Uterus (tissue), 4 donors: ENCODE data around the gene NRG3. TPM values are rescaled to one million over a fixed set of nuclear protein-coding genes. Genes with fewer than 3 reads are reported as not detected.

ENCODE experiments used
- DNase-seq, 2 donors: peaks; one replicate each; pipeline ENCODE4 v3.0.0-alpha.2; 2019 to 2020
- H3K27ac ChIP-seq, 2 donors: fragments of 200-600 bp; sonication (generic); 1 replicate in 1 of 2; 2 replicates in 1 of 2; pipeline ENCODE4 v1.5.1; 2016 to 2018
- H3K27me3 ChIP-seq, 2 donors: fragments of 200-600 bp; sonication (generic); one replicate each; pipeline ENCODE4 v1.5.1; 2018 to 2019; ENCODE audit warnings: control low read depth in 1 of 2
- H3K36me3 ChIP-seq, 2 donors: fragments of 200-600 bp; sonication (generic); one replicate each; pipeline ENCODE4 v1.5.1; 2019; ENCODE audit warnings: control low read depth in 1 of 2
- H3K4me1 ChIP-seq, 2 donors: fragments of 200-600 bp; sonication (generic); one replicate each; pipeline ENCODE4 v1.5.1; 2018 to 2019; ENCODE audit warnings: control low read depth in 1 of 2
- H3K4me3 ChIP-seq, 2 donors: fragments of 200-600 bp; sonication (generic); 1 replicate in 1 of 2; 2 replicates in 1 of 2; pipeline ENCODE4 v1.5.1; 2018 to 2019; ENCODE audit warnings: mild to moderate bottlenecking in 1 of 2
- H3K9me3 ChIP-seq, 2 donors: fragments of 200-600 bp; sonication (generic); one replicate each; pipeline ENCODE4 v1.5.1; 2019; ENCODE audit warnings: control low read depth in 1 of 2
- CTCF ChIP-seq, 4 experiments: fragments of 200-600 bp in 2 of 4; fragments of 450-650 bp in 2 of 4; sonication (generic) in 2 of 4; IDR thresholded peaks; one replicate each; pipeline ENCODE4 v1.5.1; 2016 to 2019; ENCODE audit warnings: antibody characterized with exemption in 4 of 4, mild to moderate bottlenecking in 2 of 4, moderate library complexity in 1 of 4
- POLR2A ChIP-seq, 2 donors: fragments of 450-650 bp; IDR thresholded peaks; one replicate each; pipeline ENCODE4 v1.6.1; 2016; ENCODE audit warnings: antibody characterized with exemption in 2 of 2, mild to moderate bottlenecking in 1 of 2, moderate library complexity in 1 of 2
- intact Hi-C: fragments of 100-400 bp; cut with DNase I; formaldehyde crosslinking; loops from one replicate; pipeline ENCODE4 v1.15.1; 2023; ENCODE audit warnings: low total_unique reads
- total RNA-seq, 4 donors: library from RNA; depleted of rRNA in 3 of 4; stranded (reverse); fragments of >200 nt in 3 of 4; gene quantifications; one replicate each; pipeline versions ENCODE4 v1.1.0 to v1.2.4, GENCODE V29; 2014 to 2023
- donor health status: DM: yes; HTN: yes; CAD: no.

NRG3 gene
- total RNA-seq, 4 donors from 2014 or later = 0.27 to 1.0 TPM; not detected in 2

- TF ChIP-seq CTCF (IDR thresholded peaks at IDR 0.05) (no peak), POLR2A (IDR thresholded peaks at IDR 0.05) (no peak)
- Histone ChIP-seq H3K36me3 (no peaks in the 10 kb centered on the region), H3K9me3 (no peaks in the 10 kb centered on the region), H3K4me3 (no peak overlapping the region), H3K27me3 (no peaks in the 10 kb centered on the region), H3K27ac (no peak overlapping the region), H3K4me1 (no peaks in the 10 kb centered on the region)
- intact Hi-C loops = no loop called here
- no peak for DNase-seq
These were observed 296.9 kb downstream of the NRG3 start for GRCh38 chr10:82171899-82172298.

GRCh38 chr10:82176587-82176986, 301.6 kb downstream of the NRG3 start:
- no peaks in the 10 kb centered on the region for H3K36me3 ChIP-seq
- no peak overlapping the region for H3K4me3 ChIP-seq
- TF ChIP-seq CTCF (IDR thresholded peaks at IDR 0.05) = no peak
- no peak for TF ChIP-seq POLR2A (IDR thresholded peaks at IDR 0.05)
- no peaks in the 10 kb centered on the region for H3K9me3 ChIP-seq
- intact Hi-C loops = no loop called here
- H3K27ac ChIP-seq = no peak overlapping the region
- H3K27me3 ChIP-seq = no peaks in the 10 kb centered on the region
- DNase-seq = no peak
- no peaks in the 10 kb centered on the region for H3K4me1 ChIP-seq

- Histone ChIP-seq H3K4me1 (no peaks in the 10 kb centered on the region), H3K27me3 (no peaks in the 10 kb centered on the region), H3K9me3 (no peaks in the 10 kb centered on the region), H3K36me3 (no peaks in the 10 kb centered on the region), H3K4me3 (no peak overlapping the region), H3K27ac (no peak overlapping the region)
- TF ChIP-seq POLR2A (IDR thresholded peaks at IDR 0.05) (no peak), CTCF (IDR thresholded peaks at IDR 0.05) (no peak)
- intact Hi-C loops = no loop called here
- no peak for DNase-seq
These were observed 315.7 kb downstream of the NRG3 start for GRCh38 chr10:82190432-82191260.

- no peaks in the 10 kb centered on the region for H3K27me3 ChIP-seq
- no peaks in the 10 kb centered on the region for H3K36me3 ChIP-seq
- TF ChIP-seq POLR2A (IDR thresholded peaks at IDR 0.05) (no peak), CTCF (IDR thresholded peaks at IDR 0.05) (no peak)
- no peaks in the 10 kb centered on the region for H3K9me3 ChIP-seq
- intact Hi-C loops = no loop called here
- H3K4me3 ChIP-seq = no peak overlapping the region
- DNase-seq = no peak
- no peak overlapping the region for H3K27ac ChIP-seq
- no peaks in the 10 kb centered on the region for H3K4me1 ChIP-seq
These were observed 316.7 kb downstream of the NRG3 start for GRCh38 chr10:82191653-82192052.

- TF ChIP-seq POLR2A (IDR thresholded peaks at IDR 0.05) (no peak), CTCF (IDR thresholded peaks at IDR 0.05) (no peak)
- intact Hi-C loops = no loop called here
These were observed 317.7 kb downstream of the NRG3 start for GRCh38 chr10:82192665-82193064.

More at GRCh38 chr10:82192665-82193064, 317.7 kb downstream of the NRG3 start:
- Histone ChIP-seq H3K9me3 (no peaks in the 10 kb centered on the region), H3K27ac (no peak overlapping the region), H3K4me3 (no peak overlapping the region), H3K4me1 (no peaks in the 10 kb centered on the region), H3K27me3 (no peaks in the 10 kb centered on the region), H3K36me3 (no peaks in the 10 kb centered on the region)
- no peak for DNase-seq
